Measurements from ENCODE around the gene POLR3B. TPM values are rescaled to one million over a fixed set of nuclear protein-coding genes. Genes with fewer than 3 reads are reported as not detected.

POLR3B gene
- polyA plus RNA-seq, 4 donors, result 1.8 to 8.0 (median 4.0) TPM

- Histone ChIP-seq H3K4me3 (ENCODE audit: low read depth in 1 of 3, low read length in 3 of 3) (no peak overlapping the region), H3K27me3 (ENCODE audit: control insufficient read depth in 3 of 3, insufficient read depth in 3 of 3, low read length in 3 of 3) (no peaks in the 10 kb centered on the region), H3K4me1 (ENCODE audit: control insufficient read depth in 3 of 3, insufficient read depth in 2 of 3, low read depth in 1 of 3, low read length in 2 of 3) (no peaks in the 10 kb centered on the region), H3K36me3 (ENCODE audit: control insufficient read depth in 3 of 3, insufficient read depth in 2 of 3, low read depth in 1 of 3, low read length in 3 of 3) (peaks cover 0 to 8% (median 4%) of the 10 kb centered on the region in 3 donors), H3K9me3 (ENCODE audit: control insufficient read depth in 2 of 2, insufficient read depth in 1 of 2, low read depth in 1 of 2, low read length in 1 of 2) (no peaks in the 10 kb centered on the region), H3K27ac (ENCODE audit: low read depth in 1 of 3, low read length in 2 of 3) (no peak overlapping the region)
- DNase-seq, result no peak
- FAIRE-seq, result no peak
Observed at GRCh38 chr12:106415134-106415533, 57.6 kb downstream of the POLR3B start.

- H3K4me1 ChIP-seq (ENCODE audit: control insufficient read depth in 3 of 3, insufficient read depth in 2 of 3, low read depth in 1 of 3, low read length in 2 of 3), result no peaks in the 10 kb centered on the region
- WGBS, 3 donors, result 91 to 98% (median 94%) methylated on average over 2 of the region's 2 CpGs
- no peaks in the 10 kb centered on the region for H3K27me3 ChIP-seq (ENCODE audit: control insufficient read depth in 3 of 3, insufficient read depth in 3 of 3, low read length in 3 of 3)
- no peaks in the 10 kb centered on the region for H3K9me3 ChIP-seq (ENCODE audit: control insufficient read depth in 2 of 2, insufficient read depth in 1 of 2, low read depth in 1 of 2, low read length in 1 of 2)
- FAIRE-seq (no peak), DNase-seq (no peak)
- no peak overlapping the region for H3K27ac ChIP-seq (ENCODE audit: low read depth in 1 of 3, low read length in 2 of 3)
- no peak overlapping the region for H3K4me3 ChIP-seq (ENCODE audit: low read depth in 1 of 3, low read length in 3 of 3)
- peaks cover 0 to 4% (median 4%) of the 10 kb centered on the region in 3 donors for H3K36me3 ChIP-seq (ENCODE audit: control insufficient read depth in 3 of 3, insufficient read depth in 2 of 3, low read depth in 1 of 3, low read length in 3 of 3)
Observed at GRCh38 chr12:106416273-106416672, 58.7 kb downstream of the POLR3B start.

- Histone ChIP-seq H3K4me3 (ENCODE audit: low read depth in 1 of 3, low read length in 3 of 3) (no peak overlapping the region), H3K36me3 (ENCODE audit: control insufficient read depth in 3 of 3, insufficient read depth in 2 of 3, low read depth in 1 of 3, low read length in 3 of 3) (peaks cover 0 to 4% (median 3%) of the 10 kb centered on the region in 3 donors), H3K27ac (ENCODE audit: low read depth in 1 of 3, low read length in 2 of 3) (no peak overlapping the region), H3K4me1 (ENCODE audit: control insufficient read depth in 3 of 3, insufficient read depth in 2 of 3, low read depth in 1 of 3, low read length in 2 of 3) (no peaks in the 10 kb centered on the region), H3K9me3 (ENCODE audit: control insufficient read depth in 2 of 2, insufficient read depth in 1 of 2, low read depth in 1 of 2, low read length in 1 of 2) (no peaks in the 10 kb centered on the region), H3K27me3 (ENCODE audit: control insufficient read depth in 3 of 3, insufficient read depth in 3 of 3, low read length in 3 of 3) (no peaks in the 10 kb centered on the region)
- WGBS, 3 donors, result 88 to 92% (median 90%) methylated on average over 7 of the region's 7 CpGs
- DNase-seq (no peak), FAIRE-seq (no peak)
Observed at GRCh38 chr12:106417926-106418910, 60.7 kb downstream of the POLR3B start.

GRCh38 chr12:106418970-106419369, 61.4 kb downstream of the POLR3B start:
- WGBS, 3 donors, result 63 to 85% (median 79%) methylated on average over 1 of the region's 1 CpG

GRCh38 chr12:106423291-106423690, 65.7 kb downstream of the POLR3B start:
- FAIRE-seq (no peak), DNase-seq (peak in 1 of 2 donors; percentile 35)
- Histone ChIP-seq H3K4me1 (ENCODE audit: control insufficient read depth in 3 of 3, insufficient read depth in 2 of 3, low read depth in 1 of 3, low read length in 2 of 3) (no peaks in the 10 kb centered on the region), H3K27me3 (ENCODE audit: control insufficient read depth in 3 of 3, insufficient read depth in 3 of 3, low read length in 3 of 3) (no peaks in the 10 kb centered on the region), H3K27ac (ENCODE audit: low read depth in 1 of 3, low read length in 2 of 3) (no peak overlapping the region), H3K36me3 (ENCODE audit: control insufficient read depth in 3 of 3, insufficient read depth in 2 of 3, low read depth in 1 of 3, low read length in 3 of 3) (peaks cover 0 to 2% (median 0%) of the 10 kb centered on the region in 3 donors), H3K9me3 (ENCODE audit: control insufficient read depth in 2 of 2, insufficient read depth in 1 of 2, low read depth in 1 of 2, low read length in 1 of 2) (no peaks in the 10 kb centered on the region), H3K4me3 (ENCODE audit: low read depth in 1 of 3, low read length in 3 of 3) (no peak overlapping the region)
- WGBS, 3 donors, result 83 to 90% (median 84%) methylated on average over 2 of the region's 2 CpGs

More at GRCh38 chr12:106418970-106419369, 61.4 kb downstream of the POLR3B start:
- H3K4me3 ChIP-seq (ENCODE audit: low read depth in 1 of 3, low read length in 3 of 3), result no peak overlapping the region
- no peak overlapping the region for H3K27ac ChIP-seq (ENCODE audit: low read depth in 1 of 3, low read length in 2 of 3)
- H3K9me3 ChIP-seq (ENCODE audit: control insufficient read depth in 2 of 2, insufficient read depth in 1 of 2, low read depth in 1 of 2, low read length in 1 of 2), result no peaks in the 10 kb centered on the region
- DNase-seq, result no peak
- no peaks in the 10 kb centered on the region for H3K4me1 ChIP-seq (ENCODE audit: control insufficient read depth in 3 of 3, insufficient read depth in 2 of 3, low read depth in 1 of 3, low read length in 2 of 3)
- H3K27me3 ChIP-seq (ENCODE audit: control insufficient read depth in 3 of 3, insufficient read depth in 3 of 3, low read length in 3 of 3), result no peaks in the 10 kb centered on the region
- FAIRE-seq, result no peak
- H3K36me3 ChIP-seq (ENCODE audit: control insufficient read depth in 3 of 3, insufficient read depth in 2 of 3, low read depth in 1 of 3, low read length in 3 of 3), result peaks cover 0 to 4% (median 3%) of the 10 kb centered on the region in 3 donors

GRCh38 chr12:106425061-106425702, 67.6 kb downstream of the POLR3B start:
- peaks cover 0 to under 1% (median 0%) of the 10 kb centered on the region in 3 donors for H3K36me3 ChIP-seq (ENCODE audit: control insufficient read depth in 3 of 3, insufficient read depth in 2 of 3, low read depth in 1 of 3, low read length in 3 of 3)
- FAIRE-seq (no peak), DNase-seq (no peak)
- no peaks in the 10 kb centered on the region for H3K4me1 ChIP-seq (ENCODE audit: control insufficient read depth in 3 of 3, insufficient read depth in 2 of 3, low read depth in 1 of 3, low read length in 2 of 3)
- H3K27me3 ChIP-seq (ENCODE audit: control insufficient read depth in 3 of 3, insufficient read depth in 3 of 3, low read length in 3 of 3), result no peaks in the 10 kb centered on the region
- H3K4me3 ChIP-seq (ENCODE audit: low read depth in 1 of 3, low read length in 3 of 3), result no peak overlapping the region
- H3K9me3 ChIP-seq (ENCODE audit: control insufficient read depth in 2 of 2, insufficient read depth in 1 of 2, low read depth in 1 of 2, low read length in 1 of 2), result no peaks in the 10 kb centered on the region
- no peak overlapping the region for H3K27ac ChIP-seq (ENCODE audit: low read depth in 1 of 3, low read length in 2 of 3)
- 86 to 100% (median 94%) methylated on average over 1 of the region's 1 CpG for WGBS, 3 donors

- H3K4me1 ChIP-seq (ENCODE audit: control insufficient read depth in 3 of 3, insufficient read depth in 2 of 3, low read depth in 1 of 3, low read length in 2 of 3), result no peaks in the 10 kb centered on the region
- 69 to 100% (median 88%) methylated on average over 1 of the region's 1 CpG for WGBS, 3 donors
- H3K27ac ChIP-seq (ENCODE audit: low read depth in 1 of 3, low read length in 2 of 3), result no peak overlapping the region
- H3K36me3 ChIP-seq (ENCODE audit: control insufficient read depth in 3 of 3, insufficient read depth in 2 of 3, low read depth in 1 of 3, low read length in 3 of 3), result peaks cover 0 to 4% (median 2%) of the 10 kb centered on the region in 3 donors
- no peak for DNase-seq
- H3K4me3 ChIP-seq (ENCODE audit: low read depth in 1 of 3, low read length in 3 of 3), result no peak overlapping the region
- no peak for FAIRE-seq
- H3K9me3 ChIP-seq (ENCODE audit: control insufficient read depth in 2 of 2, insufficient read depth in 1 of 2, low read depth in 1 of 2, low read length in 1 of 2), result no peaks in the 10 kb centered on the region
- H3K27me3 ChIP-seq (ENCODE audit: control insufficient read depth in 3 of 3, insufficient read depth in 3 of 3, low read length in 3 of 3), result no peaks in the 10 kb centered on the region
Observed at GRCh38 chr12:106427917-106428316, 70.4 kb downstream of the POLR3B start.

GRCh38 chr12:106428384-106428783, 70.8 kb downstream of the POLR3B start:
- Histone ChIP-seq H3K4me3 (ENCODE audit: low read depth in 1 of 3, low read length in 3 of 3) (no peak overlapping the region), H3K36me3 (ENCODE audit: control insufficient read depth in 3 of 3, insufficient read depth in 2 of 3, low read depth in 1 of 3, low read length in 3 of 3) (peaks cover 0 to 4% (median 2%) of the 10 kb centered on the region in 3 donors), H3K4me1 (ENCODE audit: control insufficient read depth in 3 of 3, insufficient read depth in 2 of 3, low read depth in 1 of 3, low read length in 2 of 3) (no peaks in the 10 kb centered on the region), H3K9me3 (ENCODE audit: control insufficient read depth in 2 of 2, insufficient read depth in 1 of 2, low read depth in 1 of 2, low read length in 1 of 2) (no peaks in the 10 kb centered on the region), H3K27ac (ENCODE audit: low read depth in 1 of 3, low read length in 2 of 3) (no peak overlapping the region), H3K27me3 (ENCODE audit: control insufficient read depth in 3 of 3, insufficient read depth in 3 of 3, low read length in 3 of 3) (no peaks in the 10 kb centered on the region)
- 74 to 95% (median 80%) methylated on average over 2 of the region's 2 CpGs for WGBS, 3 donors
- FAIRE-seq (no peak), DNase-seq (no peak)
